K562 (cell line): ENCODE data around the gene ADAMTS7. TPM values are rescaled to one million over a fixed set of nuclear protein-coding genes. Genes with fewer than 3 reads are reported as not detected.

Experiments used
- CREB1 ChIP-seq, 2 experiments: sonication (generic) in 1 of 2; formaldehyde crosslinking in 1 of 2; IDR thresholded peaks; 2 replicates each; pipeline versions ENCODE4 v1.6.1 to v1.8.0; 2012 to 2022; ENCODE audit warnings: inconsistent platforms in 1 of 2, mild to moderate bottlenecking in 1 of 2, missing genetic modification reagents in 1 of 2, moderate library complexity in 1 of 2
- CREM ChIP-seq: IDR thresholded peaks from 2 replicates; pipeline ENCODE4 v1.6.1; 2014; ENCODE audit warnings: antibody characterized with exemption, low read depth
- GTF2E2 ChIP-seq: fragments of 200-800 bp; sonication (Bioruptor generic); IDR thresholded peaks from 2 replicates; pipeline ENCODE4 v1.6.1; 2016; ENCODE audit warnings: missing genetic modification characterization, missing compliant biosample characterization
- MGA ChIP-seq: fragments of 450-650 bp; IDR thresholded peaks from 2 replicates; pipeline ENCODE4 v1.6.1; 2016; ENCODE audit warnings: mild to moderate bottlenecking, moderate library complexity
- POLR2AphosphoS5 ChIP-seq: IDR thresholded peaks from 2 replicates; pipeline ENCODE4 v1.6.1; 2011; ENCODE audit warnings: mild to moderate bottlenecking, low read depth, low read length, moderate library complexity; ENCODE audit not compliant: control insufficient read depth, insufficient read depth
- USF2 ChIP-seq: sonication (generic); formaldehyde crosslinking; IDR thresholded peaks from 2 replicates; pipeline ENCODE4 v1.5.0; 2020; ENCODE audit warnings: missing genetic modification reagents
- ZEB2 ChIP-seq: fragments of 450-650 bp; IDR thresholded peaks from 2 replicates; pipeline ENCODE4 v1.6.1; 2016
- ZMIZ1 ChIP-seq, 2 experiments: fragments of 150-350 bp in 1 of 2; IDR thresholded peaks; 2 replicates each; pipeline ENCODE4 v1.6.1; 2012 to 2016; ENCODE audit warnings: low read depth in 2 of 2, low read length in 2 of 2, mild to moderate bottlenecking in 1 of 2, moderate library complexity in 1 of 2
- ZNF175 ChIP-seq: fragments of 200-800 bp; sonication (Bioruptor generic); IDR thresholded peaks from 2 replicates; pipeline ENCODE4 v1.6.1; 2016; ENCODE audit warnings: low read depth, mild to moderate bottlenecking, missing genetic modification characterization, missing compliant biosample characterization
- polyA plus RNA-seq, 8 experiments: library from polyadenylated mRNA; depleted of rRNA in 4 of 8; stranded (reverse) in 5 of 8; unstranded in 3 of 8; fragments of >200 nt; fragmentation: Nextera tagmentation in 2 of 8; fragmentation: Illumina TruSeq in 1 of 8; extraction: Ambion mirVana in 2 of 8; extraction: Trizol in 1 of 8; gene quantifications; 2 replicates each; pipeline versions ENCODE4 v1.2.1 to v1.2.3, GENCODE V29; 2011 to 2014; ENCODE audit warnings: inconsistent platforms in 1 of 8, missing spikeins in 1 of 8
- total RNA-seq, 7 experiments: library from RNA; depleted of rRNA in 6 of 7; stranded (reverse); fragments of >200 nt in 6 of 7; fragmentation: Illumina TruSeq in 2 of 7; extraction: Trizol in 2 of 7; gene quantifications; 2 replicates each; pipeline versions ENCODE4 v1.2.1 to v1.2.3, GENCODE V29; 2011 to 2021; ENCODE audit warnings: low replicate concordance in 1 of 7

ADAMTS7 gene
- total and polyA plus RNA-seq, 9 of the 15 experiments (the other 6 are each of a cell fraction or from before 2014, with no cell fraction given), result 0.05 to 0.07 TPM; not detected in 7

GRCh38 chr15:78859971-78860719 is 48.9 kb upstream of the ADAMTS7 start (continued):
- TF ChIP-seq ZMIZ1 (IDR thresholded peaks at IDR 0.05; ENCODE audit: low read depth in 2 of 2, low read length in 2 of 2) (no peak), USF2 (no peak), GTF2E2 (tag) (no peak), MGA (no peak), ZEB2 (no peak), CREM (peak; percentile 31; the same call in 1 of the 2 replicates), ZNF175 (CRISPR knock-in tag) (no peak), POLR2AphosphoS5 (no peak), CREB1 (IDR thresholded peaks at IDR 0.05) (no peak), CREB1 (CRISPR knock-in tag; IDR thresholded peaks at IDR 0.05) (no peak)
